Inflammatory macrophage (primary cell): ENCODE data around the gene PROCR.
"Not testable (repeated sequence)": the region's sequence is repeated elsewhere in the genome, so short reads cannot be mapped to it uniquely, and the experiment has no call there.

Experiments
- DNase-seq, 2 donors: peaks; one replicate each; pipeline ENCODE4 v3.0.0-alpha.2; 2020 to 2022

Gene PROCR

GRCh38 chr20:35165221-35166185 lies 6.4 kb upstream of the PROCR start:
- DNase-seq, result no peak

GRCh38 chr20:35166242-35166830 lies 5.5 kb upstream of the PROCR start:
- DNase-seq, result peak in 1 of 2 donors; percentile 4

- DNase-seq, result no peak
Observed at GRCh38 chr20:35167787-35168186, 4.1 kb upstream of the PROCR start.

GRCh38 chr20:35168701-35169409 lies 3.0 kb upstream of the PROCR start:
- not testable (repeated sequence) for DNase-seq

GRCh38 chr20:35171438-35171752 lies 477 bp upstream of the PROCR start:
- no peak for DNase-seq

- no peak for DNase-seq
Observed at GRCh38 chr20:35172434-35172806, 548 bp downstream of the PROCR start.

GRCh38 chr20:35173576-35174192 lies 1.8 kb downstream of the PROCR start:
- no peak for DNase-seq

GRCh38 chr20:35174458-35175216 lies 2.8 kb downstream of the PROCR start:
- DNase-seq, result no peak

GRCh38 chr20:35176132-35176531 lies 4.3 kb downstream of the PROCR start:
- no peak for DNase-seq

GRCh38 chr20:35179292-35180212 lies 7.7 kb downstream of the PROCR start:
- no peak for DNase-seq

GRCh38 chr20:35180266-35180665 lies 8.4 kb downstream of the PROCR start:
- no peak for DNase-seq

- DNase-seq, result no peak
Observed at GRCh38 chr20:35181731-35182130, 9.9 kb downstream of the PROCR start.

- DNase-seq, result not testable (repeated sequence)
Observed at GRCh38 chr20:35186691-35187289, 14.9 kb downstream of the PROCR start.

- no peak for DNase-seq
Observed at GRCh38 chr20:35187584-35188190, 15.8 kb downstream of the PROCR start.

GRCh38 chr20:35189223-35189622 lies 17.4 kb downstream of the PROCR start:
- DNase-seq, result not testable (repeated sequence)

- DNase-seq, result no peak
Observed at GRCh38 chr20:35190556-35190955, 18.7 kb downstream of the PROCR start.

- DNase-seq, result no peak
Observed at GRCh38 chr20:35191419-35192117, 19.7 kb downstream of the PROCR start.

- no peak for DNase-seq
Observed at GRCh38 chr20:35192118-35192872, 20.4 kb downstream of the PROCR start.
